Measurements from ENCODE around the gene ATG4D.

ATG4D gene

GRCh38 chr19:10574462-10574861 lies 30.8 kb downstream of the ATG4D start:
- DNase-seq (ENCODE audit: low read depth in 4 of 4, low spot score in 1 of 4): no peak

- DNase-seq (ENCODE audit: low read depth in 4 of 4, low spot score in 1 of 4): no peak
Observed at GRCh38 chr19:10575011-10575716, 31.5 kb downstream of the ATG4D start.

DNA sequence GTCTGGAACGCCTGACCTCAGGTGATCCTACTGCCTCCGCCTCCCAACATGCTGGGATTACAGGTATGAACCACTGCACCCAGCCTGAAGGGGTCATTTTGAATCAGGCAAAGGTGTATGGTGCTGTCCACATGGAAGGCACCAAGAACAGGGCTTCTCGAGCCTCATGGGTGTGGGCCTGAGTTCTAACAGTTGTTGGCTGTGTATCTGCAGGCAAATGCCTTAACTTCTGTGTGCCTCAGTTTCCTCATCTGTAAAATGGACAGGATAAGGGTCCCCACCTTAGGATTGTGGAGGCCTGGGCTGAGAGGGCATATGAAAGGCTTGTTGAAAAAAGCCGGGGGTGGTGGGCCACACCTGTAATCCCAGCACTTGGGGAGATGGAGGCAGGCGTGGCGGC lies 34.2 kb downstream of the ATG4D start:
- no peak for DNase-seq (ENCODE audit: low read depth in 4 of 4, low spot score in 1 of 4)

- DNase-seq (ENCODE audit: low read depth in 4 of 4, low spot score in 1 of 4): peak; percentile 74 to 86 (median 82)
Observed at GRCh38 chr19:10580979-10581631, 37.4 kb downstream of the ATG4D start.

GRCh38 chr19:10582091-10582490 lies 38.4 kb downstream of the ATG4D start:
- no peak for DNase-seq (ENCODE audit: low read depth in 4 of 4, low spot score in 1 of 4)

GRCh38 chr19:10583036-10583776 lies 39.5 kb downstream of the ATG4D start:
- no peak for DNase-seq (ENCODE audit: low read depth in 4 of 4, low spot score in 1 of 4)

- no peak for DNase-seq (ENCODE audit: low read depth in 4 of 4, low spot score in 1 of 4)
Observed at GRCh38 chr19:10586396-10586795, 42.7 kb downstream of the ATG4D start.

DNA sequence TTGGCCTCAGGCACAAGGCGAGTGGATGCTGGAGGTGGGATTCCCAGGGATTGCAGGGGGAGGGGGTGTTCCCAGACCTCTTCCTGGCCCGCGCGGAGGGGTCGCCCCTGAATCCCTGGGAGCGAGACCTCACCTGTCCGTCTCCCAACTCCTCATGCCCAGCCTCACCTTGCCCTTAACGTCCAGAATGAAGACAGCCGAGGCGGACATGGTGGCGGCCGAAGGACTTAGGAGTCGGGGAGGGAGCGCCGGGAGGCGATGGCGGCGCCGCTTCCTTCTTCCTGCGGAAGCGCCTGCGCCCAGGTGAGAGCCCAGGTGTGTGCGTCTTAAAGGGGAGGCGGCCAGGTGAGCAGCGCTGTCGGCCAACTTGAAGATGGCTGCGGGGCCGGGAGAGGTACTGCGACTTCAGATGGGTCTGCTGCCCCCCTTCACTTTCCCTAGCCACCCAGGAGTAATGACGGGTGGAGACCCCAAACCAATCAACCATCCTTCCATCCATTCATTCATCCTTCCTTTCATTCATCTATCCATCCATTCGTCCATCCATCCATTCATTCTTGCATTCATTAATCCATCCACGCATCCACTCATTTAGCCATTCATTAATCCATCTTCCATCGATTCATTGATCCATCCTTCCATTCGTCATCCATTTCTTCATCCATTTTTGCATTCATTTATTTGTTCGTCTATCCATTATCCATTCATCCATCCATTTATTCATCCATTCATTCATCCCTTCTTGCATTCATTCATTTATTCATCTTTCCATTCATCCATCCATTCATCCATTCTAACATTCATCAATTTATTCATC lies 43.5 kb downstream of the ATG4D start, which contains the start of gene AP1M2:
Gene AP1M2, minus strand, starts transcription at position 291 of the 817 bp plus-strand sequence. Its CDS starts 81 bp downstream, at position 210.
- no peak for DNase-seq (ENCODE audit: low read depth in 4 of 4, low spot score in 1 of 4)

GRCh38 chr19:10587839-10588150 lies 44.1 kb downstream of the ATG4D start:
- no peak for DNase-seq (ENCODE audit: low read depth in 4 of 4, low spot score in 1 of 4)

DNA sequence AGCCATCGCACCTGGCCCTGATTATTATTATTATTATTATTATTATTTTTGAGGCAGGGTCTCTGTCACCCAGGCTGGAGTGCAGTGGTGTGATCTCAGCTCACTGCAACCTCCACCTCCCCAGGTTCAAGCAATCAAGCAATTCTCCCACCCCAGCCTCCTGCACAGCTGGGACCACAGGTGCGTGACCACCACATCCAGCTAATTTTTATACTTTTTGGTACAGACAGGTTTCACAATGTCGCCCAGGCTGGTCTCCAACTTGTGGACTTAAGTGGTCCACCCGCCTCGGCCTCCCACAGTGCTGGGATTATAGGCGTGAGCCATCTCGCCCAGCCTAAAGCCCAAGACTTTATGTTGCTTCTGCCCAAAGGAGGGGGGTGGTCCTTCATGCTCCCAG lies 49.4 kb downstream of the ATG4D start:
- DNase-seq (ENCODE audit: low read depth in 4 of 4, low spot score in 1 of 4): no peak

DNA sequence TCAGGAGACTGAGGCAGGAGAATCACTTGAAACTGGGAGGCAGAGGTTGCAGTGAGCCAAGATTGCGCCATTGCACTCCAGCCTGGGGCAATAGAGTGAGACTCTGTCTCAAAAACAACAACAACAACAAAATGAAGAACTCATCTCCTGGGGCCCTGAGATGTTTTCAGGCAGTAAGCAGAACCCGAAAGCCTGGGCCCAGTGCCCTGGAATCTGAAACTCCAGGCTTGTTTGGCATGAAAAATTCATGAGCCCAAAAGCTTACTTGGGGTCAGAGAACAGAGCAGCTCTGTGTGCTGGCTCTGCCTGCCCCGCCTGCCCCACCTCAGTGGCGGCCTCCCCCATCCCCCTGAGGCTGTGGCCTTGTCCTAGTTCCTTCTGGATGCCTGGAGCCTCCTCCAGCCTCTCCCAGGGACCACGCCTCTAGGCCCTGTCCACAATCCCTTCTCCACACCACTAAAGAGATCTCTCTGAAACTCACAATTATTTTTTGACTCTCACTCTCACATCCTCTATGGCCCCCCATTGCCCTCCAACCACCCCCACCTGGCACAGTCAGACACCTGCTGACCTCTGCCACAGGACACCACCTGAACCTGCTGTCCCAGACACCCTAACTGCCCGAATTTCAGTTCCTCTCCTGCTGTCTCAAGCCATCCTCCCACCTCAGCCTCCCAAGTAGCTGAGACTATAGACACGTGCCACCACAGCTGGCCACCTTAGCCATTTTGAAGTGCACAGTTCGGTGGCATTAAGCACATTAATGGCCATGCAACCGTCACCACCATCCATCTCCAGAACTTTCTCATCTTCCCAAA lies 50.3 kb downstream of the ATG4D start:
- DNase-seq (ENCODE audit: low read depth in 4 of 4, low spot score in 1 of 4): no peak

DNA sequence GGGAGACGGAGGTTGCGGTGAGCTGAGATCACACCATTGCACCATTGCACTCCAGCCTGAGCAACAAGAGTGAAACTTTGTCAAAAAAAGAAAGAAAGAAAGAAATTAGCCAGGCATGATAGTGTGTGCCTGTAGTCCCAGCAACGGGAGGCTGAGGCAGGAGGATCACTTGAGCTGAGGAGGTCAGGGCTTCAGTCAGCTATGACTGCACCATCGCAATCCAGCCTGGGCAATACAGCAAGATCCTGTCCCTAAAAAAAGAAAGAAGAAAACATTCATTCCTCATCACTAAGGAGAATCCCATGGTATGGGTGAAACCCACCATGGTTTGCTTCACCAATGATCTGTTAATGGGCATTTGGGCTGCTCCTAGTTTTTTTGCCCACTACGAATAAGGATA lies 56.4 kb downstream of the ATG4D start:
- DNase-seq (ENCODE audit: low read depth in 4 of 4, low spot score in 1 of 4): no peak

GRCh38 chr19:10601999-10602329 lies 58.3 kb downstream of the ATG4D start:
- no peak for DNase-seq (ENCODE audit: low read depth in 4 of 4, low spot score in 1 of 4)

GRCh38 chr19:10602330-10603083 lies 58.8 kb downstream of the ATG4D start:
- DNase-seq (ENCODE audit: low read depth in 4 of 4, low spot score in 1 of 4): peak; percentile 75 to 87 (median 82)

Data from stimulated activated CD4-positive, alpha-beta T cell treated with anti-CD3 and anti-CD28 coated beads, Interleukin-1b, Interleukin-23, amount 100 ng/mL, for 24 hours (primary cell).